HFF-Myc (cell line): ENCODE data around the gene PIK3CG.
"Not testable (repeated sequence)": the region's sequence is repeated elsewhere in the genome, so short reads cannot be mapped to it uniquely, and the experiment has no call there.

Source experiments
- DNase-seq: peaks from one replicate; pipeline ENCODE4 v3.0.0-alpha.2; 2011; ENCODE audit warnings: low read depth; ENCODE audit errors: extremely low read depth
- H3K4me3 ChIP-seq: replicated peaks from 2 replicates; pipeline ENCODE4 v1.5.1; 2011; ENCODE audit warnings: low read depth, mild to moderate bottlenecking, control low read depth, low read length
- TF ChIP-seq, protein P1 (sequence below): IDR thresholded peaks from 2 replicates; pipeline ENCODE4 v1.5.1; 2012; ENCODE audit warnings: mild to moderate bottlenecking, low read depth, low read length, control low read depth; ENCODE audit errors: missing control alignments

Gene PIK3CG

DNA sequence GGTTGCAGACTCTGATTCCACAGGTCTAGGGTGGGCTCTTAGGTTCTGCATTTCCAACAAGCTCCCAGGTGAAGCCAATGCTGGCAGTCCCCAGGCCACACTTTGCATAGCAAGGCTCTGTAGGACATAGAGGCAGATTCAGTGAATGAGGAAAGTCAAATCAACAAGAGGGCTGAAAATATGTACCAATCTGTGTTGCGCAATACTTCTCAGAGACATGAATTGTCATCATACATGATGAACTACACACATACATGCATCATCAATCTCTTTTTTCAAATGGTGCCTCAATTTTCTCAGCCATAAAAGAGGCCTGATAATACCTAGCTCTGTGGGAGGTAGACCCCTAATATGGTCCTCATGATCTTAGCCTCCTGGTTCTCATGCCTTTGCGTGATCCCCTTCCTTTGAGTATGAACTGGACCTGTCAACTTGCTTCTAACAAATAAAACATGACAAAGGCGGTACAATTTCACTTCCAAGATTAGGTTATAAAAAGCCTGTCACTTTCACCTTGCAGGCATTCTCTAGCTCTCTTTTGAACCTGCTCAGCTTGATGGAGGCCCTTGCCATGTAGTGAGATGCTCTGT, 49.0 kb downstream of the PIK3CG start:
- DNase-seq: no peak
- no peak overlapping the region for H3K4me3 ChIP-seq
- TF ChIP-seq, protein P1, sequence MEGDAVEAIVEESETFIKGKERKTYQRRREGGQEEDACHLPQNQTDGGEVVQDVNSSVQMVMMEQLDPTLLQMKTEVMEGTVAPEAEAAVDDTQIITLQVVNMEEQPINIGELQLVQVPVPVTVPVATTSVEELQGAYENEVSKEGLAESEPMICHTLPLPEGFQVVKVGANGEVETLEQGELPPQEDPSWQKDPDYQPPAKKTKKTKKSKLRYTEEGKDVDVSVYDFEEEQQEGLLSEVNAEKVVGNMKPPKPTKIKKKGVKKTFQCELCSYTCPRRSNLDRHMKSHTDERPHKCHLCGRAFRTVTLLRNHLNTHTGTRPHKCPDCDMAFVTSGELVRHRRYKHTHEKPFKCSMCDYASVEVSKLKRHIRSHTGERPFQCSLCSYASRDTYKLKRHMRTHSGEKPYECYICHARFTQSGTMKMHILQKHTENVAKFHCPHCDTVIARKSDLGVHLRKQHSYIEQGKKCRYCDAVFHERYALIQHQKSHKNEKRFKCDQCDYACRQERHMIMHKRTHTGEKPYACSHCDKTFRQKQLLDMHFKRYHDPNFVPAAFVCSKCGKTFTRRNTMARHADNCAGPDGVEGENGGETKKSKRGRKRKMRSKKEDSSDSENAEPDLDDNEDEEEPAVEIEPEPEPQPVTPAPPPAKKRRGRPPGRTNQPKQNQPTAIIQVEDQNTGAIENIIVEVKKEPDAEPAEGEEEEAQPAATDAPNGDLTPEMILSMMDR: no peak

DNA sequence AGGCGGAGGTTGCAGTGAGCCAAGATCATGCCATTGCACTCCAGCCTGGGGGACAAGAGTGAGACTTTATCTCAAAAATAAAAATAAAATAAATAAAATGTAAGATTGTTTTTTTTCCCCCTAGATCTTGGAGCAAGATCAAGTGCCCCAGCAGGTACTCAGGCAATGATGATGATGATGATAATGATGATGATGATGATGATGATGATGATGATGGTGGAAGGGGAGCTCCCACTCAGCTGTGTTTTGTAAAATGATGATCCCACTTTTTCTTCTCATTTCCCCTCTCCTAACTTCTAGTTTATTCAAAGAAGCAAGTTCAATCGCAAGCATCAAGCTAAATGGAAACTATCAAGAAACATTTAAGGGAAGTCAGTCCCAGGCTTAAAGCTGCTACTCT, 50.3 kb downstream of the PIK3CG start:
- TF ChIP-seq, protein P1: no peak
- no peak overlapping the region for H3K4me3 ChIP-seq
- no peak for DNase-seq

- no peak for DNase-seq
- no peak overlapping the region for H3K4me3 ChIP-seq
- TF ChIP-seq, protein P1: no peak
Observed at GRCh38 chr7:106915873-106916272, 50.8 kb downstream of the PIK3CG start.

DNA sequence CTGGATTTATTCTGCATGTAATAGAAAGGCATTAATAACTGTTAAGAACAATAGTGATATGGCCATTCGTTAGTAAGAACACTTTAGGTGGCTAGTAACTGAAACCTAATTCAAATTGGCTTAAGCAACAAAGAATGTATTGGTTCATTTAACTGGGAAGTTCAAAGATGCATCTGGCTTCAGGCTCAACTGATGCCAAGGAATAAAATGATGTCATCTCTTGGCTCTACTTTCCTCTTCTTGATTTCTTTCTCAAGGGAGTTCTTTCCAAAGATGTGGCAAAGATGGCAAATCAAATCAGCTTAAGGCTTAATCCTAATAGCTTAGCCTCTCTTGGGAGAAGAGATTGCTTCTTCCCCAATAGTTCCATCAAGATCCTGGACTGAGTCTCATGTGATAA, 51.6 kb downstream of the PIK3CG start:
- H3K4me3 ChIP-seq: no peak overlapping the region
- DNase-seq: peak; percentile 2
- TF ChIP-seq, protein P1: no peak

DNA sequence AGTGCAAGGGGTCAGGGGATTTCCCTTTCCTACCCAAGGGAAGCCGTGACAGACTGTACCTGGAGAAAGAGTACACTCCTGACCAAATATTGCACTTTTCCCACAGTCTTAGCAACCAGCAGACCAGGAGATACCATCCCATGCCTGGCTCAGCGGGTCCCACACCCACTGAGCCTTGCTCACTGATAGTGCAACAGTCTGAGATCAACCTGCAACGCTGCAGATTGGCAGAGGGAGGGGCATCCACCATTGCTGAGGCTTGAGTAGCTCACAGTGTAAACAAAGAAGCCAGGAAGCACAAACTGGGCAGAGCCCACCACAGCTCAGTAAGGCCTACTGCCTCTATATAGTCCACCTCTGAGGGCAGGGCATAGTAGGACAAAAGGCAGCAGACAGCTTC, 53.9 kb downstream of the PIK3CG start:
- TF ChIP-seq, protein P1: no peak
- no peak overlapping the region for H3K4me3 ChIP-seq
- no peak for DNase-seq

DNA sequence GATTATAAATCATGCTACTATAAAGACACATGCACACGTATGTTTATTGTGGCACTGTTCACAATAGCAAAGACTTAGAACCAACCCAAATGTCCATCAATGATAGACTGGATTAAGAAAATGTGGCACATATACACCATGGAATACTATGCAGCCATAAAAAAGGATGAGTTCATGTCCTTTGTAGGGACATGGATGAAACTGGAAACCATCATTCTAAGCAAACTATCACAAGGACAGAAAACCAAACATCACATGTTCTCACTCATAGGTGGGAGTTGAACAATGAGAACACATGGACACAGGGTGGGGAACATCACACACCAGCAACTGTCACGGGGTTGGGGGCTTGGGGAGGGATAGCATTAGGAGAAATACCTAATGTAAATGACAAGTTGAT, 59.4 kb downstream of the PIK3CG start:
- H3K4me3 ChIP-seq, DNase-seq: not testable (repeated sequence)

DNA sequence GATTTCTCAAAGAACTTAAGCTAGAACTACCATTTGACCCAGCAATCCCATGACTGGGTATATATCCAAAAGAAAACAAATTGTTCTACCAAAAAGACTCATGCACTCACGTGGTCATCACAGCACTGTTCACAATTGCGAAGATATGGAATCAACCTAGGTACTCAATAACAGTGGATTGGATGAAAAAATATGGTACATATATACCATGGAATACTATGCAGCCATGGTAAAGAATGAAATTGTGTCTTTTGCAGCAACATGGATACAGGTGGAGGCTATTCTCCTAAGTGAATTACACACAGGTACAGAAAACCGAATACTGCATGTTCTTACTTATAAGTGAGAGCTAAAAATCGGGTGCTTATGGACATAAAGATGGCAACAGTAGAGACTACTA, 61.8 kb downstream of the PIK3CG start:
- no peak overlapping the region for H3K4me3 ChIP-seq
- DNase-seq: no peak
- TF ChIP-seq, protein P1: no peak
